ENCODE results near the gene HMCN2.

DNA sequence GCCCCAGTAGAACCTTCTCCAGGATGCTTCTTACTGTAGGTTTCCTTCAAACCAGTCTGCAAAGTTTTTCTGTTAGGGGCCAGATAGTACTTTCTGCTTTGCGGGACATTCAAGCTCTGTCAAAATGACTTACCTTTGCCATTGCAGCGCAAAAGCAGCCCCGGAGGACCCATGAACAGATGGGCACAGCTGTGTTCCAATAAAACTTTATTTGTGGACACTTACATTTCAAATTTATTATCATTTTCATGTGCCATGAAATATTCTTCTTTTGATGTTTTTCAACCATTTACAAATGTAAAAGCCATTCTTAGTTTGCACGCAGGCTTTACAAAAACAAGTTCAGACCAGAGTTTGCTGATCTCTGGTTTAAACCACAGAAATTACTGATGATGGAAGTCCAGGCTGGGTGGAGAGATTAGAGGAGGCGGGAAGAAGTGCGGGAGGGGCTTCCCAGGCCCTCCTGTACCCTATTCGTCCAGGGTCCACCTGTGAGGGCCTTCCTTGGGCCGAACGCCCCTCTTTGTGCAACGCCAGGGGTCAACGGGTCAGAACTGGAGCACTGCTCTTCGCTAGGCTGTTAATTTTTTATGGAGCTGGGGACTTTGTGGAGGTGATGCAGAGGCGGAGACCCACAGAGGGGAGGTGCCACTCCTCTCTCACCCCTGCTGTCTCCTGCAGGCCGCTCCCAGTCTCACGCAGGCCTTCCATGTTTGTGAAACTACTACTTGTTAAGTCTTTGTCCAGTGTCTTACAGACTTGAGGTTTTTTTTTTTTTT is 171.6 kb downstream of the HMCN2 start:
- TF ChIP-seq, protein P1, sequence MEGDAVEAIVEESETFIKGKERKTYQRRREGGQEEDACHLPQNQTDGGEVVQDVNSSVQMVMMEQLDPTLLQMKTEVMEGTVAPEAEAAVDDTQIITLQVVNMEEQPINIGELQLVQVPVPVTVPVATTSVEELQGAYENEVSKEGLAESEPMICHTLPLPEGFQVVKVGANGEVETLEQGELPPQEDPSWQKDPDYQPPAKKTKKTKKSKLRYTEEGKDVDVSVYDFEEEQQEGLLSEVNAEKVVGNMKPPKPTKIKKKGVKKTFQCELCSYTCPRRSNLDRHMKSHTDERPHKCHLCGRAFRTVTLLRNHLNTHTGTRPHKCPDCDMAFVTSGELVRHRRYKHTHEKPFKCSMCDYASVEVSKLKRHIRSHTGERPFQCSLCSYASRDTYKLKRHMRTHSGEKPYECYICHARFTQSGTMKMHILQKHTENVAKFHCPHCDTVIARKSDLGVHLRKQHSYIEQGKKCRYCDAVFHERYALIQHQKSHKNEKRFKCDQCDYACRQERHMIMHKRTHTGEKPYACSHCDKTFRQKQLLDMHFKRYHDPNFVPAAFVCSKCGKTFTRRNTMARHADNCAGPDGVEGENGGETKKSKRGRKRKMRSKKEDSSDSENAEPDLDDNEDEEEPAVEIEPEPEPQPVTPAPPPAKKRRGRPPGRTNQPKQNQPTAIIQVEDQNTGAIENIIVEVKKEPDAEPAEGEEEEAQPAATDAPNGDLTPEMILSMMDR (IDR thresholded peaks at IDR 0.05): no peak
- no peak for TF ChIP-seq POLR2AphosphoS5 (IDR thresholded peaks at IDR 0.05)
- TF ChIP-seq POLR2A (IDR thresholded peaks at IDR 0.05): no peak

Data from stomach (tissue), 4 donors.